ENCODE results near the gene RAG2. TPM values are rescaled to one million over a fixed set of nuclear protein-coding genes. Genes with fewer than 3 reads are reported as not detected.

The RAG2 gene
- total and polyA plus RNA-seq, 2 experiments from 2014 or later = not detected

DNA sequence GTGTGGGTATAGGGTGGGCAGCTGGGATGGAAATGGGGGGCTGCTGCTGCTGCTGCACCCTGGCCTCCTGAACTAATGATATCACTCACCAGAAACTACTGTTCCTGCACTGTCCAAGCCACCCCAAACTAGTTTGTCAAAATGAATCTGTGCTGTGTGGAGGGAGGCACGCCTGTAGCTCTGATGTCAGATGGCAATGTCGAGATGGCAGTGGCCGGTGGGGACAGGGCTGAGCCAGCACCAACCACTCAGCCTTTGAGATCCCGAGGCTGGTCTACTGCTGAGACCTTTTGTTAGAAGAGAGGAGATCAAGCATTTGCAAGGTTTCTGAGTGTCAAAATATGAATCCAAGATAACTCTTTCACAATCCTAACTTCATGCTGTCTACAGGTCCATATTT is 28.9 kb downstream of the RAG2 start (continued):
- TF ChIP-seq ZNF462 (CRISPR knock-in tag; IDR thresholded peaks at IDR 0.05) = no peak
- TF ChIP-seq, protein P1, sequence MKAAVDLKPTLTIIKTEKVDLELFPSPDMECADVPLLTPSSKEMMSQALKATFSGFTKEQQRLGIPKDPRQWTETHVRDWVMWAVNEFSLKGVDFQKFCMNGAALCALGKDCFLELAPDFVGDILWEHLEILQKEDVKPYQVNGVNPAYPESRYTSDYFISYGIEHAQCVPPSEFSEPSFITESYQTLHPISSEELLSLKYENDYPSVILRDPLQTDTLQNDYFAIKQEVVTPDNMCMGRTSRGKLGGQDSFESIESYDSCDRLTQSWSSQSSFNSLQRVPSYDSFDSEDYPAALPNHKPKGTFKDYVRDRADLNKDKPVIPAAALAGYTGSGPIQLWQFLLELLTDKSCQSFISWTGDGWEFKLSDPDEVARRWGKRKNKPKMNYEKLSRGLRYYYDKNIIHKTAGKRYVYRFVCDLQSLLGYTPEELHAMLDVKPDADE (IDR thresholded peaks at IDR 0.05) = no peak

DNA sequence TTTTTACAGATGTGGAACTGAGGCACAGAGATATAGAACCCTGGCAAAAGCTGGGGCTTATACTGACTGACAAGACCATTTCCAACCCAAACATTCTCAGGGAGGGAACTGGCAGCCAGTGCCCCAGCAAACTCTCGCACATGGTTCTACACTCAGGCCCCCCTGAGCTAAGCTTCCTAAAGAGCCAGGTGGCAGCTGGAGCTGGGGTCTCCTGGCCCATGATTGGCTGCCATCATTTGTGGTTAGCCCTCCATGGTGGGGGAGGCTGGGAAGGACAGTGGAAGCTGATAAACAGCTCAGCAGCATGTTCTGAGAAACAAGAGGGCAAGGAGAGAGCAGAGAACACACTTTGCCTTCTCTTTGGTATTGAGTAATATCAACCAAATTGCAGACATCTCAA is 30.3 kb downstream of the RAG2 start, which contains the start of gene RAG1:
TSS of gene RAG1 (plus strand) at position 314 of the 400 bp plus-strand sequence. CDS start 5,298 bp downstream, outside the sequence.
- Histone ChIP-seq H3K9me2 (ENCODE audit: insufficient read depth) (no peaks in the 10 kb centered on the region), H2AFZ (no peak within 1 kb of the TSS), H3K4me3 (no peak within 1 kb of the TSS), H3K4me2 (no peak within 1 kb of the TSS), H3K36me3 (ENCODE audit: insufficient read depth) (no peaks in the 10 kb centered on the region), H4K20me1 (replicated peaks; ENCODE audit: insufficient read depth) (no peaks in the 10 kb centered on the region), H3K79me2 (replicated peaks; ENCODE audit: insufficient read depth) (no peaks in the 10 kb centered on the region), H3K27ac (ENCODE audit: low read depth) (no peak within 1 kb of the TSS), H3K27me3 (ENCODE audit: insufficient read depth) (no peaks in the 10 kb centered on the region), H3K4me1 (ENCODE audit: insufficient read depth) (no peaks in the 10 kb centered on the region), H3F3A (replicated peaks; ENCODE audit: low read depth) (no peaks in the 10 kb centered on the region)
- Mint-ChIP-seq H3K36me3 (ENCODE audit: low read depth) (no peaks in the 10 kb centered on the region), H3K4me1 (peaks cover 13% of the 10 kb centered on the region; the same call in 2 of the 3 replicates), H3K27me3 (ENCODE audit: insufficient read depth, low read depth, poor library complexity) (no peaks in the 10 kb centered on the region), H3K27ac (no peak within 1 kb of the TSS), H3K9me3 (no peaks in the 10 kb centered on the region), H3K4me3 (no peak within 1 kb of the TSS)
- no peak for DNase-seq (ENCODE audit: low spot score)
- TF ChIP-seq EZH2phosphoT487 (IDR thresholded peaks at IDR 0.05; ENCODE audit: unreplicated experiment) (no peak), CREB1 (CRISPR knock-in tag; IDR thresholded peaks at IDR 0.05; ENCODE audit: low read depth) (no peak), POLR2AphosphoS5 (IDR thresholded peaks at IDR 0.05; ENCODE audit: low read depth) (no peak), EZH2 (IDR thresholded peaks at IDR 0.05; ENCODE audit: low read depth, unreplicated experiment) (no peak), ZNF114 (CRISPR knock-in tag; IDR thresholded peaks at IDR 0.05) (no peak), JUNB (IDR thresholded peaks at IDR 0.05; ENCODE audit: unreplicated experiment) (no peak)
- TF ChIP-seq, protein P2, sequence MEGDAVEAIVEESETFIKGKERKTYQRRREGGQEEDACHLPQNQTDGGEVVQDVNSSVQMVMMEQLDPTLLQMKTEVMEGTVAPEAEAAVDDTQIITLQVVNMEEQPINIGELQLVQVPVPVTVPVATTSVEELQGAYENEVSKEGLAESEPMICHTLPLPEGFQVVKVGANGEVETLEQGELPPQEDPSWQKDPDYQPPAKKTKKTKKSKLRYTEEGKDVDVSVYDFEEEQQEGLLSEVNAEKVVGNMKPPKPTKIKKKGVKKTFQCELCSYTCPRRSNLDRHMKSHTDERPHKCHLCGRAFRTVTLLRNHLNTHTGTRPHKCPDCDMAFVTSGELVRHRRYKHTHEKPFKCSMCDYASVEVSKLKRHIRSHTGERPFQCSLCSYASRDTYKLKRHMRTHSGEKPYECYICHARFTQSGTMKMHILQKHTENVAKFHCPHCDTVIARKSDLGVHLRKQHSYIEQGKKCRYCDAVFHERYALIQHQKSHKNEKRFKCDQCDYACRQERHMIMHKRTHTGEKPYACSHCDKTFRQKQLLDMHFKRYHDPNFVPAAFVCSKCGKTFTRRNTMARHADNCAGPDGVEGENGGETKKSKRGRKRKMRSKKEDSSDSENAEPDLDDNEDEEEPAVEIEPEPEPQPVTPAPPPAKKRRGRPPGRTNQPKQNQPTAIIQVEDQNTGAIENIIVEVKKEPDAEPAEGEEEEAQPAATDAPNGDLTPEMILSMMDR (conservative IDR thresholded peaks at IDR 0.05; ENCODE audit: low read depth in 2 of 2) = no peak
- TF ChIP-seq, protein P1 (IDR thresholded peaks at IDR 0.05) = no peak
- ATAC-seq = no peak
